GM12872 (cell line): Measurements from ENCODE around the gene ANO1.

ENCODE experiments used
- TF ChIP-seq, protein P1 (sequence below): IDR thresholded peaks from 3 replicates; pipeline ENCODE4 v1.5.1; 2011; ENCODE audit warnings: low read depth, mild to moderate bottlenecking, low read length, moderate library complexity; ENCODE audit not compliant: insufficient read depth

The ANO1 gene

GRCh38 chr11:70220136-70220535 lies 142.0 kb downstream of the ANO1 start:
- TF ChIP-seq, protein P1, sequence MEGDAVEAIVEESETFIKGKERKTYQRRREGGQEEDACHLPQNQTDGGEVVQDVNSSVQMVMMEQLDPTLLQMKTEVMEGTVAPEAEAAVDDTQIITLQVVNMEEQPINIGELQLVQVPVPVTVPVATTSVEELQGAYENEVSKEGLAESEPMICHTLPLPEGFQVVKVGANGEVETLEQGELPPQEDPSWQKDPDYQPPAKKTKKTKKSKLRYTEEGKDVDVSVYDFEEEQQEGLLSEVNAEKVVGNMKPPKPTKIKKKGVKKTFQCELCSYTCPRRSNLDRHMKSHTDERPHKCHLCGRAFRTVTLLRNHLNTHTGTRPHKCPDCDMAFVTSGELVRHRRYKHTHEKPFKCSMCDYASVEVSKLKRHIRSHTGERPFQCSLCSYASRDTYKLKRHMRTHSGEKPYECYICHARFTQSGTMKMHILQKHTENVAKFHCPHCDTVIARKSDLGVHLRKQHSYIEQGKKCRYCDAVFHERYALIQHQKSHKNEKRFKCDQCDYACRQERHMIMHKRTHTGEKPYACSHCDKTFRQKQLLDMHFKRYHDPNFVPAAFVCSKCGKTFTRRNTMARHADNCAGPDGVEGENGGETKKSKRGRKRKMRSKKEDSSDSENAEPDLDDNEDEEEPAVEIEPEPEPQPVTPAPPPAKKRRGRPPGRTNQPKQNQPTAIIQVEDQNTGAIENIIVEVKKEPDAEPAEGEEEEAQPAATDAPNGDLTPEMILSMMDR = no peak

- TF ChIP-seq, protein P1 = no peak
Measured at GRCh38 chr11:70220920-70221319, 142.8 kb downstream of the ANO1 start.

GRCh38 chr11:70225681-70226177 lies 147.6 kb downstream of the ANO1 start:
- TF ChIP-seq, protein P1 = no peak

DNA sequence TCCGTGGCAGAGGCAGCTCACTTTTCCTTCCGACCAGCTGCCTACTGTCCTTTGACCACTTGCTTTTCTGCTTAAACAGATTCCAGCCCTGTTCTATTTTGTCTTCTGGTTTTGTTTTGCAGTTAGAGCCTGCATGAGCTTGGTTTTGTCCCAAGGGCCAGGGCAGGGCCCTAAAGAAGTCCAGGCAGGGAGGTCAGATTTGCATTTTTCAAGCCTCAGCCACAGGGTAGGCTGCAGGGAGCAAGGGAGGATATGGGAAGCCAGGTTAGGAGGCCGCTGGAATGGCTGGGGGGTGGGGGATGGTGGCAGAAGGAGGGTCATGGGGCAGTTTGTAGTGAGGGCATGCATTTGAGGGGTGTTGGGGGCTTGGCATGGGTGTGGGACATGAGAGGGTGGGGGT lies 148.1 kb downstream of the ANO1 start:
- TF ChIP-seq, protein P1 = no peak

DNA sequence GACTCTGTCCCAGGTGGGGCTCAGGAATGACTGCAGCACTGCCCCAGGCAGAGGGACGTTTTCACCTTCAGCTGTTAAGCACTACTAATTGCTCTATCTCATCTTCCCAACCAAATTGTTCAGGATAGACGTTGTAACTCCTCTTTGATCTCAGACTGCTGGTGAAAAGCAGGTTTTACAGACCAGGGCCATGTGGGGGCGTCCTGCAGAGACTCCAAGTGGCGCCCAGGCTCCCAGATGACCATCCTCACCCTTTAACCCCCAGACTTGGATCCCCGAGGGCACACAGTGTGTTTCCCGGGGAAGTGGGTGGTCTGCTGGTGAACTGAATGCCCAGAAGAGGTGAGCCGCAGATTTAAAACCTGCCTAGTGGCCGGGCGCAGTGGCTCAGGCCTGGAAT lies 148.8 kb downstream of the ANO1 start:
- TF ChIP-seq, protein P1 = peak; percentile 42

GRCh38 chr11:70229737-70230136 lies 151.6 kb downstream of the ANO1 start:
- TF ChIP-seq, protein P1 = no peak

DNA sequence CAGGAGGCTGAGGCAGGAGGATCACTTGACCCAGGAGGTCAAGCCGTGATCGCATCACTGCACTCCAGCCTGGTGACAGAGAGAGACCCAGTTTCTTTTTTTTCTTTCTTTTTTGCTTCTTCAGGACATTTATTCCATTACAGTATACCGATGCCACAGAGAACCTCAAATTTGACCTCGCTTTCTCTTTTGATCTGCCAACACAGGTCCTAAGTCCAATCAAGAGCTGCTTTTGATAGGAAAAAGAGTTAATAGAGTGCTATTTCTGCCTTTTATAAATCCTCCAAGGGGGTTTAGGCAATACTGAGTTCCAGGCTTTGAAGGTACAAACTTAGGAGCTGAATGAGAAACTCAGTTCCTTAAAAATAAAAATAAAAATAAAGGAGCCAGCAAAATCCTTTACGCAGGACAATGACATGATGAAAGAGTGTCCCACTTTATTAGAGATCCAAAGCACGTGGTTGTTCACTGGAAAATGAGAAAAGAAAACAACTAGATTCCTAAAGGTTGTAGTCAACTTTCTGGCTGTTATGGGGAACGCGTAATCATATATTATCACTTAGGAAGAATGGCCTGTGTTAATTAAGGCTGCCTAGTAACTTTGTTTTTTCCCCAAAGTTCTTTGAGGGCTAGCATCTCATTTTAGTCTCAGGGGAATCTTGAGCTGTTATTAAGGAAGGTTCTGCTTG lies 152.2 kb downstream of the ANO1 start:
- TF ChIP-seq, protein P1 = no peak
